ENCODE measurements around the gene ROCK2. TPM values are rescaled to one million over a fixed set of nuclear protein-coding genes. Genes with fewer than 3 reads are reported as not detected.

ROCK2 gene
- polyA plus RNA-seq, 1 donor (not counting 4 experiments of a cell fraction or from before 2014, with no cell fraction given): 12.6 TPM

- FAIRE-seq: no peak
- H3K4me2 ChIP-seq (ENCODE audit: control insufficient read depth, extremely low read depth, insufficient read depth, low read depth, low read length): no peak overlapping the region
- H3K9me3 ChIP-seq (ENCODE audit: control insufficient read depth, low read depth, low read length): peaks cover 2% of the 10 kb centered on the region
- no peaks in the 10 kb centered on the region for H4K20me1 ChIP-seq (ENCODE audit: control insufficient read depth, extremely low read depth, insufficient read depth, low read length)
- H3K4me3 ChIP-seq (ENCODE audit: control insufficient read depth in 2 of 3, extremely low read depth in 1 of 3, insufficient read depth in 2 of 3, low read depth in 1 of 3, low read length in 3 of 3): no peak overlapping the region
- no peak for DNase-seq (ENCODE audit: low read depth, low spot score)
- dilution Hi-C loops (cut with MboI; ENCODE audit: extremely low pct_ligation_motif_present, low sequenced_read_pairs): no loop called here
- H3K27me3 ChIP-seq (ENCODE audit: control insufficient read depth, extremely low read depth, insufficient read depth, low read length): no peaks in the 10 kb centered on the region
- H3K9ac ChIP-seq (ENCODE audit: control insufficient read depth, extremely low read depth, insufficient read depth, low read length): no peak overlapping the region
- H2AFZ ChIP-seq (ENCODE audit: control insufficient read depth, low read length): no peak overlapping the region
- H3K79me2 ChIP-seq (ENCODE audit: control insufficient read depth, insufficient read depth, low read length): peaks cover 13% of the 10 kb centered on the region
- no peaks in the 10 kb centered on the region for H3K9me1 ChIP-seq (ENCODE audit: control insufficient read depth, extremely low read depth, insufficient read depth, low read length)
- TF ChIP-seq EZH2 (IDR thresholded peaks at IDR 0.05; ENCODE audit: low read length) (no peak), CTCF (optimal IDR thresholded peaks at IDR 0.05 in 1 of 3, IDR thresholded peaks at IDR 0.05 in 1 of 3, conservative IDR thresholded peaks at IDR 0.05 in 1 of 3; ENCODE audit: extremely low read depth in 1 of 3, insufficient read depth in 2 of 3, low read length in 3 of 3) (no peak)
- no peak overlapping the region for H3K27ac ChIP-seq (ENCODE audit: control insufficient read depth, insufficient read depth, low read length)
- peaks cover 0 to 5% of the 10 kb centered on the region in 2 experiments for H3K36me3 ChIP-seq (ENCODE audit: control insufficient read depth in 2 of 2, extremely low read depth in 1 of 2, insufficient read depth in 2 of 2, low read length in 2 of 2)
- peaks cover 5% of the 10 kb centered on the region for H3K4me1 ChIP-seq (ENCODE audit: control insufficient read depth, extremely low read depth, insufficient read depth, low read length)
These were observed 105.3 kb downstream of the ROCK2 start for GRCh38 chr2:11239147-11239546.

GRCh38 chr2:11237122-11237521 is 107.3 kb downstream of the ROCK2 start:
- Histone ChIP-seq H4K20me1 (ENCODE audit: control insufficient read depth, extremely low read depth, insufficient read depth, low read length) (no peaks in the 10 kb centered on the region), H3K9ac (ENCODE audit: control insufficient read depth, extremely low read depth, insufficient read depth, low read length) (no peak overlapping the region), H3K27ac (ENCODE audit: control insufficient read depth, insufficient read depth, low read length) (no peak overlapping the region), H3K27me3 (ENCODE audit: control insufficient read depth, extremely low read depth, insufficient read depth, low read length) (no peaks in the 10 kb centered on the region), H3K9me3 (ENCODE audit: control insufficient read depth, low read depth, low read length) (peaks cover 2% of the 10 kb centered on the region), H2AFZ (ENCODE audit: control insufficient read depth, low read length) (no peak overlapping the region), H3K36me3 (ENCODE audit: control insufficient read depth in 2 of 2, extremely low read depth in 1 of 2, insufficient read depth in 2 of 2, low read length in 2 of 2) (no peaks in the 10 kb centered on the region), H3K4me1 (ENCODE audit: control insufficient read depth, extremely low read depth, insufficient read depth, low read length) (peaks cover 5% of the 10 kb centered on the region), H3K9me1 (ENCODE audit: control insufficient read depth, extremely low read depth, insufficient read depth, low read length) (no peaks in the 10 kb centered on the region), H3K4me2 (ENCODE audit: control insufficient read depth, extremely low read depth, insufficient read depth, low read depth, low read length) (no peak overlapping the region), H3K79me2 (ENCODE audit: control insufficient read depth, insufficient read depth, low read length) (peaks cover 8% of the 10 kb centered on the region), H3K4me3 (ENCODE audit: control insufficient read depth in 2 of 3, extremely low read depth in 1 of 3, insufficient read depth in 2 of 3, low read depth in 1 of 3, low read length in 3 of 3) (no peak overlapping the region)
- DNase-seq (ENCODE audit: low read depth, low spot score) (no peak), FAIRE-seq (no peak)
- dilution Hi-C loops (cut with MboI; ENCODE audit: extremely low pct_ligation_motif_present, low sequenced_read_pairs): no loop called here
- no peak for TF ChIP-seq CTCF (optimal IDR thresholded peaks at IDR 0.05 in 1 of 3, IDR thresholded peaks at IDR 0.05 in 1 of 3, conservative IDR thresholded peaks at IDR 0.05 in 1 of 3; ENCODE audit: extremely low read depth in 1 of 3, insufficient read depth in 2 of 3, low read length in 3 of 3)
- no peak for TF ChIP-seq EZH2 (IDR thresholded peaks at IDR 0.05; ENCODE audit: low read length)
